Glutamatergic neuron (in vitro differentiated cells): ENCODE results near the gene CCDC63. TPM values are rescaled to one million over a fixed set of nuclear protein-coding genes. Genes with fewer than 3 reads are reported as not detected.

Experiments
- DNase-seq: peaks from one replicate; pipeline ENCODE4 v3.0.0; 2022
- H3K27ac Mint-ChIP-seq: one replicate; pipeline ENCODE4 v1.8.0; 2020; ENCODE audit warnings: mild to moderate bottlenecking, mixed read lengths, inconsistent platforms; ENCODE audit not compliant: unreplicated experiment
- H3K27me3 Mint-ChIP-seq: one replicate; pipeline ENCODE4 v1.8.0; 2020; ENCODE audit warnings: mild to moderate bottlenecking, moderate library complexity, mixed read lengths, inconsistent platforms; ENCODE audit not compliant: unreplicated experiment
- H3K36me3 Mint-ChIP-seq: one replicate; pipeline ENCODE4 v1.8.0; 2020; ENCODE audit warnings: mild to moderate bottlenecking, mixed read lengths, inconsistent platforms; ENCODE audit not compliant: unreplicated experiment
- H3K4me1 Mint-ChIP-seq: one replicate; pipeline ENCODE4 v1.8.0; 2020; ENCODE audit warnings: mild to moderate bottlenecking, low read depth, mixed read lengths, inconsistent platforms; ENCODE audit not compliant: unreplicated experiment
- H3K4me3 Mint-ChIP-seq: one replicate; pipeline ENCODE4 v1.8.0; 2020; ENCODE audit warnings: mild to moderate bottlenecking, mixed read lengths, inconsistent platforms; ENCODE audit not compliant: unreplicated experiment
- H3K9me3 Mint-ChIP-seq: one replicate; pipeline ENCODE4 v1.8.0; 2020; ENCODE audit warnings: mild to moderate bottlenecking, moderate library complexity, mixed read lengths, inconsistent platforms; ENCODE audit not compliant: unreplicated experiment
- total RNA-seq: library from RNA; stranded (reverse); fragmentation: NEBNext Ultra II Directional; extraction: Animal tissue kit (Norgen Biotek cat#: 25700); gene quantifications from one replicate; pipeline ENCODE4 v1.2.1, GENCODE V29; 2021; ENCODE audit not compliant: unreplicated experiment
- TF ChIP-seq, protein P1 (sequence below): fragments of 200-600 bp; sonication (generic); IDR thresholded peaks from one replicate; pipeline ENCODE4 v1.5.0; 2021; ENCODE audit not compliant: partially characterized antibody, unreplicated experiment

Gene CCDC63
- total RNA-seq, 1 donor from 2014 or later: 0.32 TPM

GRCh38 chr12:110883251-110883650, 36.5 kb downstream of the CCDC63 start:
- peaks cover 4% of the 10 kb centered on the region for H3K27me3 Mint-ChIP-seq
- peaks cover 21% of the 10 kb centered on the region for H3K4me1 Mint-ChIP-seq
- no peaks in the 10 kb centered on the region for H3K36me3 Mint-ChIP-seq
- no peak overlapping the region for H3K4me3 Mint-ChIP-seq
- H3K9me3 Mint-ChIP-seq: peaks cover 9% of the 10 kb centered on the region
- TF ChIP-seq, protein P1, sequence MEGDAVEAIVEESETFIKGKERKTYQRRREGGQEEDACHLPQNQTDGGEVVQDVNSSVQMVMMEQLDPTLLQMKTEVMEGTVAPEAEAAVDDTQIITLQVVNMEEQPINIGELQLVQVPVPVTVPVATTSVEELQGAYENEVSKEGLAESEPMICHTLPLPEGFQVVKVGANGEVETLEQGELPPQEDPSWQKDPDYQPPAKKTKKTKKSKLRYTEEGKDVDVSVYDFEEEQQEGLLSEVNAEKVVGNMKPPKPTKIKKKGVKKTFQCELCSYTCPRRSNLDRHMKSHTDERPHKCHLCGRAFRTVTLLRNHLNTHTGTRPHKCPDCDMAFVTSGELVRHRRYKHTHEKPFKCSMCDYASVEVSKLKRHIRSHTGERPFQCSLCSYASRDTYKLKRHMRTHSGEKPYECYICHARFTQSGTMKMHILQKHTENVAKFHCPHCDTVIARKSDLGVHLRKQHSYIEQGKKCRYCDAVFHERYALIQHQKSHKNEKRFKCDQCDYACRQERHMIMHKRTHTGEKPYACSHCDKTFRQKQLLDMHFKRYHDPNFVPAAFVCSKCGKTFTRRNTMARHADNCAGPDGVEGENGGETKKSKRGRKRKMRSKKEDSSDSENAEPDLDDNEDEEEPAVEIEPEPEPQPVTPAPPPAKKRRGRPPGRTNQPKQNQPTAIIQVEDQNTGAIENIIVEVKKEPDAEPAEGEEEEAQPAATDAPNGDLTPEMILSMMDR: no peak
- H3K27ac Mint-ChIP-seq: no peak overlapping the region
- DNase-seq: no peak

DNA sequence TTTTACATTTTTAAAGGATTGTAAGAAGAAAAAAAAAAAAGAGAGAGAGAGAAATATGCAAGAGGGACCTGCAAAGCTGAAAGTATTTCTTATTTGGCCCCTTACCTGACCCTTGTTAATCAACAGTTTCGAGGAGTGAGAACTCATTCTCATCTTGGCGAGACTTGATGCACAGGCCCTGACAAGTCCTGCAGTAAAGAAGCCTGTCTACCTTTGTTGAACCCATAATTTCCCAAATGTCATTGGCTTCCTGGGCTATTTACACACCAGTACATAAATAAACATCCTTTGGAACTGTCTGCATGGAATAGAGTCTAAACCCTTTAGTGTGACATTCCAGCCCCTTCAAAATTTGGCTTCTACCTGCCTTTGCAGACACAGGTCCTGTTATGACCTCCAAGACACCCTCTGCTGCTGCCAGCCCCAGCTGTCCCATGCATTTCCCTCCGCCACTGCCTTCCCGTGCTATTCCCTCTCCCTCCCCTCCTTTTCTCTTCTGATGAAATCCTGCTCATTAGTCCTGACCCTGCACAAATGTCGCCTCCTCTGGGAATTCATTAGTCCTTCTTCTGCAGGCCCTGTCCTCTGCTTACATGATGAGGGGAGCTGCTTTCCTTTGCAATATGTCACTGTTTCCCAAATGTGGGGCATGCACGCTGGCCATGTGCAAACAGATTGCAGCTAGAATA, 38.5 kb downstream of the CCDC63 start:
- H3K4me1 Mint-ChIP-seq: peaks cover 19% of the 10 kb centered on the region
- peak overlapping the region; percentile 47 for H3K4me3 Mint-ChIP-seq
- peak overlapping the region; percentile 91 for H3K27ac Mint-ChIP-seq
- H3K36me3 Mint-ChIP-seq: no peaks in the 10 kb centered on the region
- DNase-seq: peak; percentile 72
- H3K9me3 Mint-ChIP-seq: peaks cover 10% of the 10 kb centered on the region
- H3K27me3 Mint-ChIP-seq: peaks cover 4% of the 10 kb centered on the region
- TF ChIP-seq, protein P1: no peak

DNA sequence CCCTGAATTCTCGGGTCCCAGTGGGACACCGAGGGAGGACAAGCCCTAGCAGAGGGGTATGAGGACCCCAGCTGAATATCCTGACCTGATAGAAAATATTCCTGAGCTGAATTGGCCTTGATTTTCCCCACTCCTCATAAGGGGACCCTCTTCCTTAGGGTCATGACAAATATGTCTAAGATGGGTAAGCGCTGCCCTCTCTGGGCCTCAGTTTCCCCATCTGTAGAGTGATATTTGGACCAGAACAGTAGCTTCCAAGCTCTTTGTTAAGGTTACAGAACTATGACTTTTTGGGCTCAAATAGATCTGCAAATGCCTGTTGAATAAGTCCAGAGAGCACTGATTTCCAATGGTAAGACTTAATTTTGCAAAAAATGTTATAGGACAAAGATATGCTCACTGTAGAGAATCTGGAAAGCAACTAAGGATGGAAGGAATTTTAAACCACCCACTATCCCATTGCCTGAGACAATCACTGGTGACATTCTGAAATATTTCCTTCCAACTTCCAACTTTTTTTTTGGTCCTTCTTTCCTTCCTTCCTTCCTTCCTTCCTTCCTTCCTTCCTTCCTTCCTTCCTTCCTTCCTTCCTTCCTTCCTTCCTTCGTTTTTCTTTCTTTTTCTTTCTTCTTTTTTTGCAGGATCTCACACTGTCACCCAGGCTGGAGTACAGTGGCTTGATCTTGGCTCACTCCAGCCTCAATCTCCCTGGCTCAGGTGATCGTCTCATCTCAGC, 41.6 kb downstream of the CCDC63 start:
- peaks cover 12% of the 10 kb centered on the region for H3K9me3 Mint-ChIP-seq
- no peak for DNase-seq
- H3K27ac Mint-ChIP-seq: no peak overlapping the region
- peaks cover 5% of the 10 kb centered on the region for H3K27me3 Mint-ChIP-seq
- TF ChIP-seq, protein P1: peak; percentile 33
- H3K4me3 Mint-ChIP-seq: no peak overlapping the region
- peaks cover 25% of the 10 kb centered on the region for H3K4me1 Mint-ChIP-seq
- H3K36me3 Mint-ChIP-seq: no peaks in the 10 kb centered on the region

DNA sequence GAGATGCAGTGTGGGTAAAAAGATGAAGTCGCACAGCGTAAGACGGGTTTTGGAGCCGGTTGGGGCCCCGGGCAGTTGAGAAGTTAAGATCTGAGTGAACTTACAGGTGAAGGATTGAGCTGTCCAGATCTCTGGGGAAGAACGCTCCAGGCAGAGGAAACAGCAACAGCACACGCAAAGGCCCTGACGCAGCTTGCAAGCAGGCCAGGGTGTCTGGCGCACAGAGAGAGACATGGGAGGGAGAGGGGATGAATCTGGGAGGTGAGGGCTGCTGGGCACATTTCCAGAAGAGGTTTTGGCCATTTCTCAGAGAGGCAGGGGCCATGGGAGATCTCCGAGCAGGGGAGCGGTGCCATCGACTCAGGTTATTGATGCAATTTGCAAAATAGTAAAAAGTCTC, 42.6 kb downstream of the CCDC63 start:
- no peak for DNase-seq
- TF ChIP-seq, protein P1: no peak
- no peak overlapping the region for H3K4me3 Mint-ChIP-seq
- H3K36me3 Mint-ChIP-seq: no peaks in the 10 kb centered on the region
- H3K27ac Mint-ChIP-seq: no peak overlapping the region
- peaks cover 8% of the 10 kb centered on the region for H3K27me3 Mint-ChIP-seq
- peaks cover 19% of the 10 kb centered on the region for H3K4me1 Mint-ChIP-seq
- H3K9me3 Mint-ChIP-seq: peaks cover 12% of the 10 kb centered on the region

- Mint-ChIP-seq H3K4me3 (no peak overlapping the region), H3K27ac (no peak overlapping the region), H3K36me3 (no peaks in the 10 kb centered on the region), H3K9me3 (peaks cover 2% of the 10 kb centered on the region), H3K4me1 (peaks cover 6% of the 10 kb centered on the region), H3K27me3 (peaks cover 4% of the 10 kb centered on the region)
- DNase-seq: no peak
- TF ChIP-seq, protein P1: no peak
Measured at GRCh38 chr12:110893956-110894355, 47.2 kb downstream of the CCDC63 start.
